PC-3 (cell line): ENCODE measurements around the gene ERG28. TPM values are rescaled to one million over a fixed set of nuclear protein-coding genes. Genes with fewer than 3 reads are reported as not detected.

Source experiments
- ATAC-seq: fragments of 200-7000 bp; cut with Tn5 transposase; 2 replicates; pipeline ENCODE4 v1.9.1; 2020; ENCODE audit warnings: mild to moderate bottlenecking, moderate library complexity
- BruUV-seq: library from RNA; stranded (reverse); fragments of 400-500 nt; replicated peaks from 2 replicates; lab custom pipeline; 2021; lab: Mats Ljungman, UMichigan
- CTCF ChIA-PET: fragments of 300-600 bp; sonication (Branson Sonifier 250); formaldehyde crosslinking; loops from one replicate; lab custom pipeline; 2022; ENCODE audit warnings: antibody characterized with exemption; lab: Charles Lee
- POLR2A ChIA-PET: fragments of 300-600 bp; sonication (Branson Sonifier 250); formaldehyde crosslinking; loops from one replicate; lab custom pipeline; 2022; ENCODE audit warnings: antibody characterized with exemption; ENCODE audit not compliant: unreplicated experiment; lab: Charles Lee
- DNase-seq: peaks from one replicate; pipeline ENCODE4 v3.0.0-alpha.2; 2015
- H2AFZ ChIP-seq: fragments of 300-600 bp; sonication (generic); 2 replicates; pipeline ENCODE4 v1.6.0; 2016; ENCODE audit warnings: antibody characterized with exemption, low read length
- H3F3A ChIP-seq: fragments of 300-600 bp; sonication (generic); one replicate; pipeline ENCODE4 v1.6.0; 2017; ENCODE audit warnings: antibody characterized with exemption, low read length, control low read depth, mild to moderate bottlenecking; ENCODE audit not compliant: unreplicated experiment
- H3K27ac ChIP-seq: fragments of 300-600 bp; sonication (generic); 2 replicates; pipeline ENCODE4 v1.5.1; 2016; ENCODE audit warnings: mild to moderate bottlenecking, low read length
- H3K27me3 ChIP-seq: fragments of 300-600 bp; sonication (generic); 2 replicates; pipeline ENCODE4 v1.6.1; 2016; ENCODE audit warnings: low read length, mixed read lengths
- H3K36me3 ChIP-seq: fragments of 300-600 bp; sonication (generic); 2 replicates; pipeline ENCODE4 v1.6.1; 2016; ENCODE audit warnings: low read depth, mixed run types, low read length, mixed read lengths
- H3K4me1 ChIP-seq: fragments of 300-600 bp; sonication (generic); 2 replicates; pipeline ENCODE4 v1.5.1; 2016; ENCODE audit warnings: low read length; ENCODE audit not compliant: insufficient read depth
- H3K4me2 ChIP-seq: fragments of 300-600 bp; sonication (generic); 2 replicates; pipeline ENCODE4 v1.6.0; 2016; ENCODE audit warnings: low read length
- H3K4me3 ChIP-seq: fragments of 300-600 bp; sonication (generic); 2 replicates; pipeline ENCODE4 v1.5.1; 2016; ENCODE audit warnings: mild to moderate bottlenecking, low read length, mixed read lengths
- H3K79me2 ChIP-seq: fragments of 300-600 bp; sonication (generic); 2 replicates; pipeline ENCODE4 v1.6.1; 2017; ENCODE audit warnings: low read length, mixed read lengths
- H3K9ac ChIP-seq: fragments of 300-600 bp; sonication (generic); 2 replicates; pipeline ENCODE4 v1.6.0; 2016; ENCODE audit warnings: mild to moderate bottlenecking, low read length
- H3K9me2 ChIP-seq: fragments of 300-600 bp; sonication (generic); replicated peaks from 2 replicates; pipeline ENCODE4 v1.6.1; 2016; ENCODE audit warnings: mixed run types, low read length, mixed read lengths
- H3K9me3 ChIP-seq: fragments of 300-600 bp; sonication (generic); 2 replicates; pipeline ENCODE4 v1.6.1; 2016; ENCODE audit warnings: low read length, mixed read lengths
- H4K20me1 ChIP-seq: fragments of 300-600 bp; sonication (generic); 2 replicates; pipeline ENCODE4 v1.6.1; 2016; ENCODE audit warnings: low read length, mixed read lengths
- CTCF ChIP-seq: fragments of 300-600 bp; sonication (generic); conservative IDR thresholded peaks from 2 replicates; pipeline ENCODE4 v1.5.1; 2017; ENCODE audit warnings: antibody characterized with exemption, low read depth, mild to moderate bottlenecking, low read length
- EZH2 ChIP-seq: fragments of 300-600 bp; sonication (generic); IDR thresholded peaks from one replicate; pipeline ENCODE4 v1.6.1; 2017; ENCODE audit warnings: antibody characterized with exemption, mild to moderate bottlenecking, low read length; ENCODE audit not compliant: unreplicated experiment
- EZH2phosphoT487 ChIP-seq: fragments of 300-600 bp; sonication (generic); IDR thresholded peaks from 2 replicates; pipeline ENCODE4 v1.6.1; 2018; ENCODE audit warnings: mild to moderate bottlenecking, antibody characterized with exemption, low read length, borderline replicate concordance
- intact Hi-C: fragments of 100-400 bp; cut with micrococcal nuclease; formaldehyde crosslinking; loops from 2 replicates; pipeline ENCODE4 v1.9.0; 2023
- total RNA-seq: library from RNA; depleted of rRNA; stranded (reverse); fragments of >200 nt; gene quantifications from 2 replicates; pipeline ENCODE4 v1.2.3, GENCODE V29; 2014

Gene ERG28
- total RNA-seq, 1 experiment from 2014 or later: 13.9 TPM

- ATAC-seq (peak; percentile 5), DNase-seq (no peak)
- H3K79me2 ChIP-seq: peaks cover 47% of the 10 kb centered on the region
- CTCF ChIA-PET: interaction anchor here (0.6 to 1.5 kb wide), 2 partner anchors 13 to 83 kb away, joined by 7 to 8 read pairs; partner anchors contain the start of gene FLVCR2
- intact Hi-C loops: loop anchor here (1.0 kb wide), 1 partner anchor 321 kb away; no protein-coding TSS in a partner anchor
- TSS peak; percentile 53 for BruUV-seq
- peak overlapping the region; percentile 96 for H3K4me3 ChIP-seq
- no peaks in the 10 kb centered on the region for H3K27me3 ChIP-seq
- H2AFZ ChIP-seq: peak overlapping the region; percentile 91
- peak overlapping the region; percentile 58 for H3K27ac ChIP-seq
- POLR2A ChIA-PET: no interaction called here
- H3F3A ChIP-seq: no peaks in the 10 kb centered on the region
- H3K36me3 ChIP-seq: peaks cover 11% of the 10 kb centered on the region; the same call in 1 of the 2 replicates
- H3K9me3 ChIP-seq: no peaks in the 10 kb centered on the region
- peaks cover 5% of the 10 kb centered on the region; the same call in 1 of the 2 replicates for H3K4me1 ChIP-seq
- TF ChIP-seq EZH2phosphoT487: no peak
- TF ChIP-seq CTCF: no peak
- no peak for TF ChIP-seq EZH2
- peak overlapping the region; percentile 99 for H3K4me2 ChIP-seq
- no peaks in the 10 kb centered on the region for H4K20me1 ChIP-seq
- peak overlapping the region; percentile 81 for H3K9ac ChIP-seq
- no peaks in the 10 kb centered on the region for H3K9me2 ChIP-seq
Measured at GRCh38 chr14:75661499-75661814, 781 bp upstream of the ERG28 start.

GRCh38 chr14:75660238-75660629 lies 442 bp downstream of the ERG28 start:
- Histone ChIP-seq H3F3A (no peaks in the 10 kb centered on the region), H3K9me3 (no peaks in the 10 kb centered on the region), H3K4me2 (peak overlapping the region; percentile 99), H3K9ac (peak overlapping the region; percentile 81), H3K27ac (no peak overlapping the region), H3K4me3 (peak overlapping the region; percentile 96), H3K9me2 (no peaks in the 10 kb centered on the region), H3K27me3 (no peaks in the 10 kb centered on the region), H3K36me3 (peaks cover 16% of the 10 kb centered on the region; the same call in 1 of the 2 replicates), H2AFZ (peak overlapping the region; percentile 92), H3K4me1 (peaks cover 5% of the 10 kb centered on the region; the same call in 1 of the 2 replicates), H4K20me1 (no peaks in the 10 kb centered on the region), H3K79me2 (peaks cover 47% of the 10 kb centered on the region)
- DNase-seq: no peak
- intact Hi-C loops: no loop called here
- no peak for ATAC-seq
- POLR2A ChIA-PET: interaction anchor here (0.6 kb wide), 1 partner anchor 14 kb away, joined by 3 read pairs; no protein-coding TSS in a partner anchor
- TSS peak; percentile 78 for BruUV-seq
- TF ChIP-seq EZH2phosphoT487: no peak
- TF ChIP-seq EZH2: no peak
- TF ChIP-seq CTCF: no peak
- CTCF ChIA-PET: interaction anchor here (0.6 to 1.5 kb wide), 2 partner anchors 82 to 246 kb away, joined by 3 to 8 read pairs; partner anchors contain the start of gene FLVCR2

GRCh38 chr14:75658957-75659356 lies 1.7 kb downstream of the ERG28 start:
- Histone ChIP-seq H3F3A (no peaks in the 10 kb centered on the region), H3K4me1 (peaks cover 5% of the 10 kb centered on the region; the same call in 1 of the 2 replicates), H3K9ac (no peak overlapping the region), H3K27ac (no peak overlapping the region), H3K79me2 (peaks cover 42% of the 10 kb centered on the region), H4K20me1 (no peaks in the 10 kb centered on the region), H3K27me3 (no peaks in the 10 kb centered on the region), H3K36me3 (peaks cover 8% of the 10 kb centered on the region; the same call in 1 of the 2 replicates), H3K4me3 (no peak overlapping the region), H3K4me2 (no peak overlapping the region), H3K9me2 (no peaks in the 10 kb centered on the region), H3K9me3 (no peaks in the 10 kb centered on the region), H2AFZ (no peak overlapping the region)
- CTCF ChIA-PET: no interaction called here
- no peak for TF ChIP-seq EZH2phosphoT487
- TF ChIP-seq EZH2: no peak
- TF ChIP-seq CTCF: no peak
- no peak for ATAC-seq
- intact Hi-C loops: loop anchor here (10.0 kb wide), 1 partner anchor 354 kb away; no protein-coding TSS in a partner anchor
- POLR2A ChIA-PET: no interaction called here
- no TSS peak for BruUV-seq
- DNase-seq: no peak
